Type B pancreatic cell (in vitro differentiated cells): ENCODE measurements around the gene UHRF1. TPM values are rescaled to one million over a fixed set of nuclear protein-coding genes. Genes with fewer than 3 reads are reported as not detected.
A peak's percentile ranks its signal among the peaks of the same experiment; 100 is the strongest.

ENCODE experiments used
- DNase-seq: peaks from one replicate; pipeline ENCODE4 v3.0.0; 2021; ENCODE audit warnings: mixed read lengths; ENCODE audit not compliant: unreplicated experiment; ENCODE audit errors: extremely low spot score
- H3K27ac Mint-ChIP-seq: 2 replicates; pipeline ENCODE4 v1.8.0; 2021; ENCODE audit warnings: mild to moderate bottlenecking, mixed read lengths
- H3K27me3 Mint-ChIP-seq: 2 replicates; pipeline ENCODE4 v1.8.0; 2021; ENCODE audit warnings: mixed read lengths
- H3K36me3 Mint-ChIP-seq: 2 replicates; pipeline ENCODE4 v1.8.0; 2021; ENCODE audit warnings: mixed read lengths
- H3K4me1 Mint-ChIP-seq: one replicate; pipeline ENCODE4 v1.8.0; 2021; ENCODE audit warnings: mixed read lengths; ENCODE audit not compliant: unreplicated experiment
- H3K4me3 Mint-ChIP-seq: 2 replicates; pipeline ENCODE4 v1.8.0; 2021; ENCODE audit warnings: mild to moderate bottlenecking, mixed read lengths
- H3K9me3 Mint-ChIP-seq: 2 replicates; pipeline ENCODE4 v1.8.0; 2021; ENCODE audit warnings: mixed read lengths
- long read RNA-seq: library from polyadenylated mRNA; unstranded; transcript quantifications from one replicate; pipeline ENCODE4 v2.0.0, GENCODE V29; 2020
- total RNA-seq: library from RNA; stranded (reverse); gene quantifications from 2 replicates; pipeline ENCODE4 v1.2.1, GENCODE V29; 2021; ENCODE audit warnings: low replicate concordance
- TF ChIP-seq, protein P1 (sequence below): fragments of 200-600 bp; sonication (generic); conservative IDR thresholded peaks from 2 replicates; pipeline ENCODE4 v1.5.0; 2021; ENCODE audit warnings: antibody characterized with exemption, mild to moderate bottlenecking

The UHRF1 gene
- 29.2 and 79.1 TPM in 2 replicates for total RNA-seq
- long read RNA-seq, transcript UHRF1-205 (17 exons, 3,965 nt): major isoform, 26 of 38 reads
- long read RNA-seq, partial matches to known transcripts: 8 of 38 reads
- long read RNA-seq, other reads (novel, unspliced or antisense): 3 of 38 reads

DNA sequence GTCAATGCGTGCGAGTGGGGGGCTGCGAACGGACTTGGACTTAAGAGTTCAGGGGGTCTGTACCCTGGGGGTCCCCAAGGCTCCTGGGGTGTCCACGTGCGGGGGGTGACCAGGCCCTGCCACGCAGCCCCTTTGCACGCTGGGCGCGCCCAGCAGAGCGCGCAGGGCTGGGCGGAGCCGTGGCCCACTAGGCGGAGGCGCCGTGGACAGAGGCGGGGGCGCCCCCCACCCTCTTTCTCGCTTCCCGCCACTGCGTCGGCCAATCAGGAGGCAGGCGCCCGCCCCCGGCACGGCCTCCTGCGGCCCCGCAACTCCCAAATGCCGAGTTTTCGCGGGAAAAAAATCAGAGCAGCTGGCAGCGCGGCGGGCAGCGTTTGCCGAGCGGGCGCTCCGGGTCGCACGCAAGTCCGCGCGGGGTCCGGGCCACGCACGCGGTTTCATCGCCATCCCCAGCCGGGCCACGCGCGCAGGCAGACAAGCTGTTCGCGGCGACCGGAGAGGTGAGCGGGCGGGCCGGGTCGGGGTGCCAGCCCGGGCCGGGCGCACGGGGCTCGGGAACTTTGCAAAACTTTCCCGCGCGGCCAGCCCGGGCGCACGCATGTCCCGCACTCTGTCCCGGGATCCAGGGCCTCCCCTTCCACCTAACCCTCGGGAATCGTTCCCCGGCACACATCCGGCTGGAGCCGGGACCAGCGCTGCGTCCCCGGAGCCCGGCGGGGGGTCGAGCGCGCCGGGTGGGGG is at the start of gene UHRF1:
UHRF1 (plus strand) TSS at position 346 of the 741 bp plus-strand sequence. CDS start 1,385 bp downstream, outside the sequence.
- no peak for DNase-seq
- TF ChIP-seq, protein P1, sequence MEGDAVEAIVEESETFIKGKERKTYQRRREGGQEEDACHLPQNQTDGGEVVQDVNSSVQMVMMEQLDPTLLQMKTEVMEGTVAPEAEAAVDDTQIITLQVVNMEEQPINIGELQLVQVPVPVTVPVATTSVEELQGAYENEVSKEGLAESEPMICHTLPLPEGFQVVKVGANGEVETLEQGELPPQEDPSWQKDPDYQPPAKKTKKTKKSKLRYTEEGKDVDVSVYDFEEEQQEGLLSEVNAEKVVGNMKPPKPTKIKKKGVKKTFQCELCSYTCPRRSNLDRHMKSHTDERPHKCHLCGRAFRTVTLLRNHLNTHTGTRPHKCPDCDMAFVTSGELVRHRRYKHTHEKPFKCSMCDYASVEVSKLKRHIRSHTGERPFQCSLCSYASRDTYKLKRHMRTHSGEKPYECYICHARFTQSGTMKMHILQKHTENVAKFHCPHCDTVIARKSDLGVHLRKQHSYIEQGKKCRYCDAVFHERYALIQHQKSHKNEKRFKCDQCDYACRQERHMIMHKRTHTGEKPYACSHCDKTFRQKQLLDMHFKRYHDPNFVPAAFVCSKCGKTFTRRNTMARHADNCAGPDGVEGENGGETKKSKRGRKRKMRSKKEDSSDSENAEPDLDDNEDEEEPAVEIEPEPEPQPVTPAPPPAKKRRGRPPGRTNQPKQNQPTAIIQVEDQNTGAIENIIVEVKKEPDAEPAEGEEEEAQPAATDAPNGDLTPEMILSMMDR: no peak
- Mint-ChIP-seq H3K9me3 (no peaks in the 10 kb centered on the region), H3K36me3 (peaks cover 3% of the 10 kb centered on the region), H3K4me3 (peak within 1 kb of the TSS; percentile 91), H3K4me1 (peaks cover 23% of the 10 kb centered on the region), H3K27me3 (no peaks in the 10 kb centered on the region), H3K27ac (peak within 1 kb of the TSS; percentile 56)

- no peak for DNase-seq
- Mint-ChIP-seq H3K4me1 (no peaks in the 10 kb centered on the region), H3K4me3 (no peak overlapping the region), H3K9me3 (no peaks in the 10 kb centered on the region), H3K27me3 (no peaks in the 10 kb centered on the region), H3K36me3 (no peaks in the 10 kb centered on the region), H3K27ac (no peak overlapping the region)
- TF ChIP-seq, protein P1: no peak
Observed at GRCh38 chr19:4859697-4860096, 49.6 kb upstream of the UHRF1 start.

DNA sequence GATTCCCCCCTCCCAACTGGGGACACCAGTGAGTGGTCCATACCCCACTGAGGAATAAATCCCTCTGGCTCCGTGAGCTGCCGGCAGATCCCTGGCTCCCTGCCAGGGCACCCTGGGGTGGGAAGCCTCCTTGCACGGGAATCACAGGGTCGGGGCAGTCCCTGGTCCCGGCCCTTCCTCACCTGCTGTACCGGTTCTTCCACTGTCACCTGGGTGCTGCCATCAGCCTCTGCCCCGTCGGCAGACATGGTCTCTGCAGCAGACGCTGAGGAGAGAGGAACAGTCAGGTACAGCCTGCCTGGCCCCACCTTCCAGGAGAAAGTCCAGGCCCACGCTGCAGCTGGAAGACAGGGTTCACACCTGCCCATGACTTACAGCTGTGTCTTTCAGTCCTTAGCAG is 48.2 kb upstream of the UHRF1 start:
- no peaks in the 10 kb centered on the region for H3K9me3 Mint-ChIP-seq
- H3K27ac Mint-ChIP-seq: peak overlapping the region; percentile 29
- no peak for DNase-seq
- H3K36me3 Mint-ChIP-seq: no peaks in the 10 kb centered on the region
- H3K27me3 Mint-ChIP-seq: no peaks in the 10 kb centered on the region
- no peaks in the 10 kb centered on the region for H3K4me1 Mint-ChIP-seq
- TF ChIP-seq, protein P1: no peak
- H3K4me3 Mint-ChIP-seq: no peak overlapping the region

DNA sequence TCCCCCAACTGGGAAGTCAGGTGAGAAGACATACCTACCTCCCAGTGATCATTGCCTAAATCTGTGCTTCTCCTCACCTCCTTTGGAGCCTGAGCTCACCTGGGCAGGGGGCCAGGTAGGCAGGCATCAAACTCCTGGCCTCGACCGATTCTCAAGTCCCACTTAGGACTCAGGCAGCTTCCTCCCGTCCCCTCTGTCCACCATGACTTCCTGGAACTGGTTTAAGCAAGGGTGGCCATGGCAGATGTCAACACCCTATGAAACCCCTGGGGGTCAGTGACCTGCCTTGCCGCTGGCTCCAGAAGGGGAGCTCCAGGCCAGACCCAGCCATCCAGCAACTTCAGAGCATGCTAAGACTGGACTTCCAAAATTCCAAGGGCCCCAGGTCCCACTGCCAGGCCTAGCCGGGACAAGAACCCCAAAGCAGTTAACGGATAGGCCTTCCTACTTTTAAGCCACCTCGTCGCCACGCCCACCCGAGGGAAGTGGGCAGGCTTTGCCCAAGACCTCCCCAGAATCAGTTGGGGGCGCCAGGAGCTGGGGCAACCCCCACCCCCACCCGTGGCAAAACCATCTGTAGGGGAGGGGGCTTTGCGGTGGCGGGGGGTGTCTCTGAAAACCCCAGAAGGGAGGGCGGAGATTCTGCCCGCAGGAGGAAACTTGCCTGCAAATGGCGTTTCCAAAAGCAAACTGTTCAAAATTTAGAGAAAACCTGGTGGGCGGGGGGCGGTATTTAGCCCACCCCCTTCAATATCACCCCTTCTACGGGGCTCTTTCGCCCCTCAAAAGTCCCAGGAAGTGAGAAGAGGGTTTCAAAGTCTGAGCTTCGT is 42.5 kb upstream of the UHRF1 start:
- TF ChIP-seq, protein P1: no peak
- no peak for DNase-seq
- H3K27me3 Mint-ChIP-seq: no peaks in the 10 kb centered on the region
- no peaks in the 10 kb centered on the region for H3K9me3 Mint-ChIP-seq
- H3K36me3 Mint-ChIP-seq: no peaks in the 10 kb centered on the region
- peaks cover 11% of the 10 kb centered on the region for H3K4me1 Mint-ChIP-seq
- H3K4me3 Mint-ChIP-seq: peak overlapping the region; percentile 88
- H3K27ac Mint-ChIP-seq: peak overlapping the region; percentile 84

GRCh38 chr19:4867534-4868285 is 41.6 kb upstream of the UHRF1 start, which contains the start of gene PLIN3:
Gene PLIN3, minus strand, starts transcription at chr19:4867667. Its CDS starts 6,273 bp downstream, at chr19:4861394.
- DNase-seq: peak; percentile 97
- no peaks in the 10 kb centered on the region for H3K27me3 Mint-ChIP-seq
- no peaks in the 10 kb centered on the region for H3K36me3 Mint-ChIP-seq
- TF ChIP-seq, protein P1: no peak
- H3K4me1 Mint-ChIP-seq: peaks cover 11% of the 10 kb centered on the region
- peak within 1 kb of the TSS; percentile 88 for H3K4me3 Mint-ChIP-seq
- no peaks in the 10 kb centered on the region for H3K9me3 Mint-ChIP-seq
- peak within 1 kb of the TSS; percentile 84 for H3K27ac Mint-ChIP-seq
